GM18868 (cell line): ENCODE data around the gene DGKI.

Experiments
- ATAC-seq: cut with Tn5 transposase; IDR thresholded peaks from one replicate; pipeline ENCODE4 v1.9.1; 2021; ENCODE audit warnings: mild to moderate bottlenecking, moderate library complexity; ENCODE audit not compliant: unreplicated experiment

DGKI gene

DNA sequence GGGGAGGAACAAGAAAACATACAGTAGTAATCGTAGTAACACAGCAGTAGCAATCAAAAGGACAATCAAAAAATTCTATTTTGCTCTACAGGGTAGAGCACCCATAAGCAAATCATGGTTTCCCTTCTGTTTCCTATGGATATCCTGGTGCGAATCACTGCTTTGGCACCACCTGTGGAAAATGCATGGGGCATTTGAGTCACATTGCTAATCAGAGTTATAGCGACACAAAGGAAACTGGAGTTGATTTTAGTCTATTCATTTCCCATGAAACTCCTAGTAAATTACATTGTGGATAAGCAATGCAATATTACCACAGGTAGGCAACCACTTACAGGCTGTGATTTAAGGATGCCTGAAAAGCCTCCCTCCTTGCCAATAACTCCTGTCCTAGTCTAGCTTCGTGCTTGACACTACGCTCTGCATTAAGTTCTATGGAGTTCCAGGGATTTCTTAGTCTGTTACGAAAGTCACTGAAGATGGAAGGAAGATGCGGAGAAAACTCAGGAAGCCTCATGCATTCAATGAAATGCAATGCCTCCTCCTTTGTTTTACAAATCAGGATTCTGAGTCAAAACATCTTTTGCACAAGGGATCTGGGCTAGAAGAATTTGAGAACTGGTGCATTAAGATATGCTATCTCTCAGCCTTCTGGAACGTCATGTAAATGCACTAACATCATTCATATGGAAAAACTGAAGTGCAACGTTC, 188.4 kb downstream of the DGKI start:
- no peak for ATAC-seq

DNA sequence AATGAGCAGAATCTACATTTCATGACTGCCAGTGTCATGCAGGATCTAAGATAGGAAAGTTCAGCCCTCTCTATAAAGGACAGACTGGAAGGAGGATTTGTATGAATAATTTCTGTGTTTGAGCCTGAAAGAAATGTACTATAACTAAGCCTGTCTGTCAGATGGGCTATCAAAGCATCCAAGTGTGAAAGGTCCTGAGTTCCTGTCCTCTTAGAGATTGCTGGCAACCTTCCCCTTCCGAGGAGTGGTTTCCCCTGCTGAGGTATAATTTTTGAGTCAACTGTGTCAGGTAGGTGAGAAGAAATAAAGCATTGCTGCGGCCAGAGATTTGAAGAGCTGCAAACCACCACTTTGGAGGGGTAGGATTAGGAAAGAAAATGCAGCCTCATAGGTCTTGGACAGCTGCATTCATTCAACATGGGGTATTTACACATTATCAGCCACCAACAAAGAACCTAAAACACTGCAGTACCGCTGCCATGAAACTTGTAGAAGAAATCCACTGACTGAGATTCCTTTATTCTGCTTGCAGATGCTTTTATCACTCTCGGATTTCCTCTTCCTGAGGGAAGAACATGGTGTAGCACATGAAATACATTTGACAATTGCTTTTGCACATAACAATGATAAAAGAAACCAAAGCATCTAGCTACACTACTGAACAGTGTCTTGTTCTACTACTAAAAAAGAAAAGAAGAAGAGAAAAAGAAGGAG, 189.1 kb downstream of the DGKI start:
- no peak for ATAC-seq

DNA sequence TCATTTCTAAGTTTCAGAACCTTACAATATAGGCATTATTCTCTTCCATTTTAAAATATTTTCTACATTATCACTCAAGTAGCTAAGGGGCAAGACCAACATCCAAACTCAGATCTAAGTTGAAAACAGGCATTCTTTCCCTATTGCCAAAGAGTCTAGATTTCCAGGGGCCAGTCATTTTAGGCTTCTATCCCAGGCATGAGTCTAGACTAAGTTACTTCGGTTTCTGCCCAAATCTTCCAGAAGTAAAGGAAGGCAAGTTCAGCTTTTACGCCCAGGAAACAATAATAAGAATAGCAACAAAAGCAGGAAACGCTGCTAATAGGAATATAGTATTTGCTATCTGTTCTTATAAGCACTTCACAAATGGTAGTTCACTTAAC, 189.9 kb downstream of the DGKI start:
- ATAC-seq = no peak

DNA sequence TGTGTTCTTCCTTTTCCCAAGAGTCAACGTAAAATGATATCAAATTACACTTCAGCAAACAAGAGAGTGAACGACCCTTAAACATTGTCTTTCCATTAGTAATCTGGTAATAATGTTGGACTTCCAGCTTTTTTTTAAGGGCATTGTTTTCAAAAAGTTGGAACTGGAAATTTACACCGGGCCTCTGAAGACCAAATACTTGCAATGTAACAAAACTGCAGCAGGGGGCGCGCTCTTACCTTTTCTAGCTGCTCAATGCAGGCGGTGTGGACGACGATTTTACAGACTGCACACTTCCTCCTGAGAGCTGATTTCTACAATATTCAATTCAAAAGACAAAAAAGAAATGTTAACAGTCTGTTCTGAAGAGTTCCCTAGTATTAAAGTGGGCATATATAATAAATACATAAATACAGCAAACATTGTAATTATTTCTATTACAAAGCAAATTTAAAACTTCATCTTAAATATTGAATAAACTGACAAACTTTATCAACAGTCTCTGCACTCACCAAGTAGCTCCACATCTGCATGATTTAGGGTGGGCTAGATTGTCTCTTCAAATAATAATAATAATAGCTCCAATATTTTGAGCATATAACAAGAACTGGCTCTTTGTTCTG, 190.4 kb downstream of the DGKI start:
- ATAC-seq = peak; percentile 85

DNA sequence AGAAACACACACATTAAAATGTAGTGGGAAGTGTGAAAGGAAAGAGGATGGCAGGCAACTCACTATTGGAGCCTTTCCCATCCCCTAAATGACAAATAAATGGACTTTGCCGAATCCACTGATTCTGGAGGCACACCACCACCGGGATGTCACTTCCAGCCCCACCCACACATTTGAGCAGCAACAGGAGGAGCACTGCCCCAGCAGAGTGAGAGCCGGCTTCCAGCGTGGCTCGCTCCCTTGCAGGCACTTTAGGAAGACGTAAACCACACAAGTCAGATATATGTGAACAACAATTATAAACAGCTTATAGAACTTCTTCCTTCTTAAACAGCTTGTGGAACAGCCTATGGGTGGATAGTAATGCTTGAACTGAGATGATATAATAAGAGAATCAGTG, 191.0 kb downstream of the DGKI start:
- ATAC-seq = no peak

DNA sequence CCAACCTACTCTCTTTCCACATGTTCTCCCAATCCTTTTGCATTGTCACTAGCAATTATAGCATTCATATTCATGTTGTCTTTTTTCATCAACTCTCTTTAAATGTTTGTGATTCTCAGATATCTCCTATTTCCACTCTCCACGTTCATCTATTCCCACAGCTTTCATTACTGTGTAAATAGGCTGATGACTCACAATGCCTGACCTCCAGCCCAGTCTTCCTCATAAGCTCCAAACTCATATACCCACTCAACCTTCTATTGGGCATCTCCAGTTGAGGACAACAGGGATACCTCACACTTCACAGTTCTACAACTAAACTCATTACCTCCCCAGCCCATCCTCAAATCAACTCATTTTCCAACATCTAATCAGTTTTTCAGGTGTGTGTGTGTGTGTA, 194.1 kb downstream of the DGKI start:
- ATAC-seq = no peak

DNA sequence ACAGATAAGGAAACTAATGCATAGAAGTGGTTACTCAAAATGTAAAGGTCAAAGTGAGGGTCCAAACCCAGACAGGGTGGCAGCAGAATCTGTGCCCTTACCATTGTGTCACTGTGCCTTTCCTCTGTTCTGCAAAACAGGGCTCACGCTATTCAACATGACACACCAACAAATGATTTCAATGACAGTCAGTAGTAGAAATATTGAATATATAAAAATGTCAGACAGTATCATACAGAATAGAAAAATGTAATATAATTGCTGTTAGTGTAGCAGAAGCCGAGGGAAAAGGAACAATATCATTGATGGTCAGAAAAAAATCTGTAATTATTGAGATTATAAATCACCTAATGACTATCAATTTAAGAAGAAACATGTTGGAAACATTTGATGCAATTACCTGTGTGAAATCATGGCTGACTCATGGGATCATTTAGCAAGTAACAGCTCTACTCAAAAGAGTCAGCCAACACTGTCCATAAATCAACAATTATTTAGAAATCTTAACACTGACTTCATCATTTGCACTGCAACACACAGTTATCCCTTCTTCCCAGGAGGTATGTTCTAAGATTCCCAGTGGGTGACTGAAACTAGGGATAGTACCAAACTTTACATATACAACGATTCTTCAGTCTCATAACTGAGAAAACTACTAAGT, 198.7 kb downstream of the DGKI start:
- ATAC-seq = no peak

DNA sequence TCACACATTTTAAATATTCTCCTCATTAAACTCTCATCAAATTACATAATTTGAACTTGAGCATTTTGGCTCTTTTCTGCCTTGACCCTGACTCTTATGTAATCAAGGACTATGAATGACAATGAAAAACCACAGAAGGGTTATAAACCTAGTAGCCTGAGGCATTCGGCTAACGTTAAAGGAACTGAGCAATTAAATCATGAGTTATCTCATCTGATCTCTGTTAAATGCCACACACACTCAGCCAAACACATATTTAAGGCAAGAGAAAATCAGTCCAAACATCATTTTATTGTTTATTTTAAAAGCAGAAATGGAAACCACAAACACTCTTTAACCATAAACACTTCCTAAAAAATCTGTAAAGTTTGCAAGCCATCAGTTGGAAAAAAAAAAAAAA, 204.3 kb downstream of the DGKI start:
- no peak for ATAC-seq

DNA sequence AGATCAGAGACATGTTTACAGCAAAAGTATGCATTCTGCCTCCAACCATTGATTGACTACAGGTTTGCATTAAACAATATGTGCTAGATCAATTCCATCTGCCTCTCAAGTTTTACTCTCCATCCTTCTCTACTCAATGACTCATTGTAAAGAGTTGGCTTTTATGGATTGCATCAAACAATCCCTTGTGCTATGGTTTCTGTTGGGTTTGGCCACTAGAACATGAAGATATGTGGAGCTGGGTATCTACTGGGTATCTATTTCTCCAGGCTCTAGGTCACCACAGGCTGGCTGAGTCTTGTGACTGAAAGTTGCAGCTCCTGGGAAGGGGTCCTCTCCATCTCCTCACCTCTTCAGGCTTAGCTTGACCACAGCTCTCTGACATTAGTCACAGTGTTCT, 204.7 kb downstream of the DGKI start:
- no peak for ATAC-seq

DNA sequence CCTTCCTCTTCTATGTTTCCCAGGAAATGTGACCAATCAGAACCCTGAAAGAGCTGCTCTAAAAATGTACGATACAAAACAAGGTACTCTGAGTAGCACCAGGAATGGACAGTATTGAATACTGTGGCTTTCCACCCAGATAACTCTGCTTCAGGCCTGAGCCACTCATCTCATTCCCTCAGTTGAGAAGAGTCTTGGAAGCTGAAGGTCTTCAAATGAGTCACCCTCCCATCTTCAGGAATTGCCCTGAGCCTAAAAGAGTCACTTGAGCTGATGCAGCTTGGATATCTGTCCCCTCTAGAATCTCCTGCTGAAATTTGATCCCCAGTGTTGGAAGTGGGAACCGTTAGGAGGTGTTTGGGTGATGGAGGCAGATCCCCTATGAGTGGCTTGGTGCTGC, 210.4 kb downstream of the DGKI start:
- ATAC-seq = no peak

DNA sequence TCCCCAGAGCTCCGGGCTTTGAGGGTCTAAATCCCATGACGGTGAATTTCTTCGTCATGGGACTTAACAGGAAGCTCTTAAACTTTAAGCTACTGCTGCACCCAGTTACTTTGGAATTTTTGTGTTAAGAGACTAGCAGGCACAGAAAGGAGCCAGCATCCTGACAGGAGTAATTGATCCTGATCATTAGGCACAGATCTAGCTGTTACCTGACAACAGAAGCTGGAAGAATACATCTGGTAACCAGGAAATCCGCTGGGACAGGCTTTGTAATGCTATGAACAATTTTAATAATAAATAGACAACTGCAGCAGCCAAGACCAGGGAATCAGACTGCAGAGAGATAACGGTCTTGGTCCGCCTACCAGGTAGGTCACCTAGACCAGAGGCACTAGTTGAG, 210.9 kb downstream of the DGKI start:
- ATAC-seq = no peak

DNA sequence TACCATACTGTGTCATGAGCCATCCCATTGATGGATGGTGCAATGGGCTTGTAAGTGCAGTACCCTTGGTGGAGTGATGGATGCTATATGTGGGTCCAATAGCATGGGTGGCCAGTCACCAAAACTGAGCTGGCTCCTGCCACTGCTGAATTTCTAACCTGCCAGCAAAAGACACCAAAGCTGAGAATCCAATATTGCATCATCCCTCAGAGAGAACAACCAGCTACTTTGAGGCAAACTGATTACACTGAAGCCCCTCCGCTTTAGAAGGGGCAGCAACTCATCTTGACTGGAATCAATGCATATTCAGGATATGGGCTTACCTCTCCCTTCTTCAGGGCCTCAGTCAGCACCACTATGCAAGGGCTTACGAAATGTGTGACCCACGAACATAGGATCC, 211.6 kb downstream of the DGKI start:
- no peak for ATAC-seq

DNA sequence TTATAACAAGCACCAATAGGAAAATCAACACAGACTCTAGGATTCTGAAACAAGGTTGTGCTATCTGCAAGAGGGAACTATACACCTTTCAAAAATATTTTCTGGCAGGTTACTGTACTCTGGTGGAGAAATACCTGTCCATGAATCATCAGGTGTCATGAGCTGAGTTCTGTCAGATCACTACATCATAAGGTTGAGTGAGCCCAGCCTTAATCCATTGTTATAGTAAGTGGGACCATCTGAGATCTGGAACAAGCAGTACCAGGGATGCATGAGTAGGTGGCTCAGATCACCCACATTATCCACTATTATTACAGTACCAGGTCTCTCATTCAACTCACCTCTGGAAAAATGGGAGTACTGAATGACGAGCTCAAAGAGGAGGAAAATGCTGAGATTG, 212.4 kb downstream of the DGKI start:
- ATAC-seq = no peak

DNA sequence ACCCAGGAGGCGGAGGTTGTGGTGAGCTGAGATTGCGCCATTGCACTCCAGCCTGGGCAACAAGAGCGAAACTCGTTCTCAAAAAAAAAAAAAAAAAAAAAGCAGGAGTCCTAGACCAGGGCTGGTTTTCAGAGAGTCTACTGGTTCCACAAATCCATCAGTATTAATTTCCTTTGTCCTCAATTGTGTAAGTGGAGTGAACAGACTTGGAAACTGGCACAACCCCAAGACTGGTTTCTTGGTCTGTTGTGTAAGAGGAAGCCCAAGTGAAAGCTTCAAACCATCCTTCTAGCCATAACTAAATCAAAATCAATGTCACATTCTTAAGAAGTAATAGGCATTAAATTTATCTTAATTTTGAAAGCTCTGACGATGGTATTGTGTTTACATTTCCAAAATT, 213.6 kb downstream of the DGKI start:
- ATAC-seq = no peak

DNA sequence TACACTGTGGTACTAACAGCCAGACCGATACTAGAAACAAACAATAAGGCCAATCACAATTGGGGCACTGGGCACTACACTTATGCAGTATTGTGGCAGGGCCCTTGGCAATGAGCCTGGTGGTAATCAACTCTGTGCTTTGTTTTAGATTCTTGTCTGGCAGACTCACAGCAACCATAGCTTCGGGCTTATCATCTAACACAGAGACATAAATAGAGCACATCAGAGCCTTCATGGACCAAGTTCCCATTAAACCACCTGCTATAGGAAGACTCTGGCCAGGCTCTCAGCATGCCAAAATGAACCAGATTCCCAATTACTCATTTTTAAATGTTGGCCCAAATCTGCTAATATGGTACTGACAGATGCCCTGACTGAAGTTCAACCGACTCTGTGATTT, 218.6 kb downstream of the DGKI start:
- ATAC-seq = no peak

DNA sequence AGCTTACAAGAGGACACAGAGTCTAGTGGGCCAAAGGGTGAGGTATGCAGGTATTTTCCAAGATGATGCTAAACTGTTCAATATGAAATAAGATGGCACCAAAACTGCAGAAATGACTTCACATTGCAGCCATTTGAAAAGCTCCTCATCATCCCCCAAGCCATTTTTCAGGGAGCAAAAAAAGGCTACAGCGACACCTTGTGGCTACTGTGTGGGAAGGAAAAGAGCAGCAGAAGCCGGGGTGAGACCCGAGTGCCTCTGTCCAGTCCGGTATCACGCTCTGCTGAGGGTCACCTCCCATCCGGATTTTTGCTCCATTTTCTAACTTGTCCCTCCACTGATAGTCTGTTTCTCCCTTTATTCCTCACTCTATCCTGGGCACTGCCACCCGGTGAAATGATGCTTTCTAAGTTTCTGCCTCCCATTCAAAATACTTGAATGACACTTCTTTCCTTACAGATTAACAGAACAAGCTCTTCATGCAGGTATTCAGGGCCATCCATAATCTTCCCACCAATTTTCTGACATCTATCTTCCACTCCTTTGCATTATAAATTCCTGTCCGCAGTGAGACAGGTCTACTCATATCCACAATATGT, 220.2 kb downstream of the DGKI start:
- peak; percentile 91 for ATAC-seq

DNA sequence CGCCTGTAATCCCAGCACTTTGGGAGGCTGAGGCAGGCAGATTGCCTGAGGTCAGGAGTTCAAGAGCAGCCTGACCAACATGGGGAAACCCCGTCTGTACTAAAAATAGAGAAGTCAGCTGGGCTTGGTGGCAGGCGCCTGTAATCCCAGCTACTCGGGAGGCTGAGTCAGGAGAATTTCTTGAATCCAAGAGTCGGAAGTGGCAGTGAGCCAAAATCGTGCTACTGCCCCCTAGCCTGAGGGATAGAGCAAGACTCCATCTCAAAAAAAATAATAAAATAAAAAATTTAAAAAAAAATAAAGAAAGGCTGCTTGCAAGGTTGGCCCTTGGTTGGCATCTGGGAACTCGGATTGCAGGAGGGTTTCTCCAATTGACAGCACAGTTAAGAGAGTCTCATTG, 221.6 kb downstream of the DGKI start:
- ATAC-seq = no peak

DNA sequence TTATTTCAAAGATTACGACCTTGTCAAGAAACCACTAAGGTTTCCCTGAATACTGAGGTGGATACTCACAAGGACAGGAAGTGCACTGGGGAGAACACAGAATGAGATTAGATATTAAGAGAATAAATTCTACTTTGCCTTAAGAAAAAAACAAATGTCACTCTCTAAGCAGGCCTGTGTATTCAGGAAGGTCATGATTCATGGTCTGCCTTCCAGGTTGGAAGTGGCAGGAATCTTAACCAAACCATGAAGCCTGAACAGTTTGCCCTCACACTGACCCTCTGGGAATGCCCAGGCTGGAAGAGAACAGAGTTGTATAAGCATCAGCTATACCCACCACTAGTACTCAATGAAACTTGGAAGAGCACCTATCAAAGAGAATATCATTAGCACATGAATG, 227.6 kb downstream of the DGKI start:
- no peak for ATAC-seq

DNA sequence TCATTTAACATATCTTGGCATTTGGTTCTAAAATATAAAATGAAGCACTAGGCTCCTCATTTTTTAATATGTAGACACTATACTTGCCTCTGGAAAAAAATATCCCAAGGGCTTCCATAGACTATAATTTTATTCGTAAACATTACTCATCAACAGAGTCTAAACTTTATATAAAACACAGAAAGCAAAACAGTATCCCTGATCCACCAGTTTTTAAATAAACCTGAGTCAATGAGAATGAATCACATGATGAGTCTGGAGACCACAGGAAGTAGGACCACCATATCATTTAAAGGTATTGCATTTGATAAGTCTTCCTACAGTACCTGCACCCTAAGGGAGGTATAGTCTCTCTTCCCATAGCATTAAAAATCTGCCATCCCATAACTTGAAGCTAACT, 228.0 kb downstream of the DGKI start:
- no peak for ATAC-seq

DNA sequence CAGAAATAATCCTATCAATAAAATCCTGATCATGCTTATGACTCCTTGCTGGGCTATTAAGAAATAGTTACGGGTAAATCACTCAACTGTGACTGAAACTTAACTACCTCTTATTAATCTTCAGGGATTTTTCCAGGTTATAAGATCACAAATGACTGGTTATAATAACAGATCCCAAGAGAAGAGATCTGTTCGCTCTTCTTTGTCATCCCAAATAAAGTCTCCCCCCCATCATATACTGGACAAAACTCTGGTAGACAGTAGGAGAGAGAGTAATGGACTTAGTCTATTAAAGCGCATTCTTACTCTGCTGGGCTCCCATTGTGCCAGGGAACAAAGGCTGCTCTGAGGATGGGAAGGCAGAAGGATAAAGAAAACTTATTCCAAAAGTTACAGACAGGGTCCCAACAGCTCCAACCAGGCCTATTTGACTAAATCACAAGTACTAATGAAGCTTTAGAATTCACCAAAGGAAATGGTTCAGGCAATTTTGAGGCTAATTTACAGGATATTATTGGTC, 233.7 kb downstream of the DGKI start:
- ATAC-seq = no peak

DNA sequence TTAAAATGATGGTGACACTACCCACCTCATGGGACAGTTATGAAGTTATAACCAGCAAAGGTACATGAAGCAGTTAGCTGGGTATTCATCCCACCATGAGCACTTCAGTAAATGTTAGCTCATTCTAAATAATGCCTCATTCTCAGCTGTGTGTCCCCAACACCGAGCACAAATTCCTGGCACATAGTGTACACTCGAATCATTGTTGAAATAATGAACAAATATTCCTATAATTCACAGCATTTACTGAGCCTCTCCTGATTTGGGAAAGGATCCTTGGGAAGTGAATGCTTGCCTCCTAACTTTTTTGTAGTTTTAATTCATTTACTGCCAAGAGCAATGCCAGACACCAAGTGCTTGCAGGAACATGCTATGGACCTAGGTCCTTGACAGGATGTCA, 235.2 kb downstream of the DGKI start:
- ATAC-seq = no peak
